ENCODE measurements around the gene GIMAP7.
A peak's percentile ranks its signal among the peaks of the same experiment; 100 is the strongest.
"Not testable (repeated sequence)": the region's sequence is repeated elsewhere in the genome, so short reads cannot be mapped to it uniquely, and the experiment has no call there.

Gene GIMAP7

DNA sequence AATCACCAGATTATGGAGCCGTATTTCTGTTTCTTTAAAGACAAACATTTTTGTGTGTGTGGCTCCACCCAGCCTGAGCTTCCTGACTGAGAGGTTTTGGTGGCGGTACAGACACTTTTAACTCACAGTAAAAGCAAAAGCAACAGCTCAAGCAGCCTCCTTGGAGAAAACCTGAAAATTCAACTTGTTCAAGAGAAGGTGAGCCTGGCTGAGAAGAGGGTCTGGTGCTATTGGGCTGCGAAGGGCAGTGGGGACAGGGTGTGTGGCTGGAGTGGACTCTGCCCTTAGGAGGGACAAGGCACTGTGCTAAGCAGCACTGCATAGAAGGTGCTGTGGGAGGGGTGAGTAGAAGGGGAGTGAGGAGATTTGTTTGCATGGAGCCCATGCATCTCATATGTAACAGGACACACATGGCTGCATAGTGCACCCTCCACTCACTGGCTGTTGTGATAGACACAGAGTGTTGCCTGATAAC is at the start of gene GIMAP7:
GIMAP7 (plus strand) TSS at position 125 of the 475 bp plus-strand sequence. CDS start 5,103 bp downstream, outside the sequence.
- DNase-seq (ENCODE audit: low read depth in 3 of 3): peak in 2 of 3 experiments; percentile 33 to 38

DNA sequence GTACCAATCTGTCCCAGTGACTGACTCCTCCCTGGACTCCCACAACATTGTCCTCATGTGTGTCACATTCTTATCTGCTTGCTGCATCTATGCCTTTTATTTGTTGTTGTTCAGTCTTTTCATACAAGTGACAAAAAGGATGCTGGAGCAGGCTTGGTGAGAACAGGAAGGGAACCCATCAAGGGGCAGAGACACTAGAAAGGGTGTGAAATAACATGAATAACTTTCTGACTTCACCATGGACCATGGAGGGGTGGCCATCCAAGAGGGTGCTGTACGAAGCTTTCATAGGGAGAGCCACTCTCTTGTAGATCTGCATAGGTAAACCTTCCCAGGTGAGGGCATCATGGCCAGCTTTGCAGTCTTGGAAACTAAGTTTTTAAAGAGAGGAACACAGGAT is 49.7 kb upstream of the GIMAP7 start:
- DNase-seq (ENCODE audit: low read depth in 3 of 3): no peak

DNA sequence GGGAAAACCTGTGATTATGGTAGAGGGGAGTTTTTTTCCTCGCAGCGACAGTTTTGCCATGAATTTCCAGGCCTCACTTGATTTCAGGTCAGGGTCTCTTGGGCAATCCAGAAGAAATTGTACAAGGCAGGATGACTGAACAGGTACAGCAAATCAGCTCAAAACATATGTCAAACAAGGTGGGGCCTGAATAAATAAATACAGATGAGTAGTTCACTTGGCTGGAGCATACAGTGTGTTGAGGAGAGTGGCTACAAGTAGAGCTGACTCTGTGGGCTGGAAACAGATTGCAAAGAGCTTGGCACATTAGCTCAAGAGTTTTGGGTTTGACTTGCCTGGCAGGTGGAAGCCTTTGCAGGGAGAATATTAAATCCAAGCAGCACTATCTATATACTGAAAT is 49.3 kb upstream of the GIMAP7 start:
- no peak for DNase-seq (ENCODE audit: low read depth in 3 of 3)

DNA sequence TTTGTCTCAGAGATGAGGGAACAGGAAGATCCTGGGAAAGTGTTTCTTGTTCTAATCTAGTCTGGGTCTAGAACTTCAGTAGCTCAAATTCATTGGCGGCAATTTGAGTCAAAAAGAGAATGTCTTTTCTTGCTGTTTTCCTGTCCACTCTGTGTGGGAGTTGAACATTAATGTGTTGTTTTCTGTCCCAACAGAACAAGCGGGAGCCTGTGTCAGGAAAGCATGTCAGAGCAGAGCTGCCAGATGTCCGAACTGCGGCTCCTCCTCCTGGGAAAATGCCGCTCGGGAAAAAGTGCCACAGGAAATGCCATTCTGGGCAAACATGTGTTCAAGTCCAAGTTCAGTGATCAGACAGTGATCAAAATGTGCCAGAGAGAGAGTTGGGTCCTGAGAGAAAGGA is 48.2 kb upstream of the GIMAP7 start:
- no peak for DNase-seq (ENCODE audit: low read depth in 3 of 3)

DNA sequence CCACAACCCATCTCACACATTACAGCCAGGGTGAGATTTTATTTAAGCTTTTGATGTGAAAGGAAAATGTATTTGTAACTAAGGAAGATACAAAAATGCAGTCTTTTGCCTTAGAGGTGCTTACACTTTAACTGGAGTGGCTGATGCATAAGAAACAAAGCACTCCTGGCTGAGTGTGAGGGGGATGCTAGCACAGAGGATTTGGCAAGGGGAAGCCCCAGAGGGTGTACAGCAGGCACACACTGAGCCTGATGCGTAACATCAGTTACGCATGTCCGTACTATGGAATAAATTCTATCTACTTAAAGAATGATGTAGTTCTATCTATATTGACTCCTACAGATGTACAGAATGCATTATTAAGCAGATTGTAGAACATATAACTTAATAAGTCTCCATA is 46.4 kb upstream of the GIMAP7 start:
- DNase-seq (ENCODE audit: low read depth in 3 of 3): no peak

DNA sequence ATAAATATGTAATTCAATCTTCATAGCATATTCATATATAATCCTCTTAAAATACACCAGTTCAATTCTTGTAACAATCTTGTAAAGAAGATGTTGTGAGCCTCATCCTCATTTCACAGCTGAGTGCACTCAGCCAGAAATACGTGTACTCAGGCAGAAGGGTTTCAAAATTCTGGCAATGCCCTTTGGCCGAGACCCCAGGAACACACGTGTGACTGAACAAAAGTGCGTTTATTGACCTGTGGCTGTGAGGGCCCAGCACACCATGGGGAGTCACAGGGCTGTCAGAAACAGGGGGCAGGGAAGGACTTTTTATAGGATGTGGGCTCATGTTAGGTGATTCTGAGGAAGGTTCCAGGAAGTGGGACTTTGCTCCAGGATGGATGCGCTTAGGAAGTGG is 42.8 kb upstream of the GIMAP7 start:
- no peak for DNase-seq (ENCODE audit: low read depth in 3 of 3)

DNA sequence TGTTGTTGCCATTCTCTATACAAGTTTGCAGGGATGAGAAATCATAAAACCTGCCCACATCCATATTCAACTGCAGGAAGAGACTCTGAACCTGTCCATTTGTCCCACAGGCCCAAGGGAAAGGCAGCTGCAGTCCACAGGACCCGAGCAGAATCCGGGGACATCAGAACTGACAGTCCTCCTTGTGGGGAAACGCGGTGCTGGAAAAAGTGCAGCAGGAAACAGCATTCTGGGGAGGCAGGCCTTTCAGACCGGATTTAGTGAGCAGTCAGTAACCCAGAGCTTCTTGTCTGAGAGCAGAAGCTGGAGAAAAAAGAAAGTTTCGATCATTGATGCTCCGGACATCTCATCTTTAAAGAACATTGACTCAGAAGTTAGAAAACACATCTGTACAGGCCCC is 40.8 kb upstream of the GIMAP7 start:
- DNase-seq (ENCODE audit: low read depth in 3 of 3): no peak

DNA sequence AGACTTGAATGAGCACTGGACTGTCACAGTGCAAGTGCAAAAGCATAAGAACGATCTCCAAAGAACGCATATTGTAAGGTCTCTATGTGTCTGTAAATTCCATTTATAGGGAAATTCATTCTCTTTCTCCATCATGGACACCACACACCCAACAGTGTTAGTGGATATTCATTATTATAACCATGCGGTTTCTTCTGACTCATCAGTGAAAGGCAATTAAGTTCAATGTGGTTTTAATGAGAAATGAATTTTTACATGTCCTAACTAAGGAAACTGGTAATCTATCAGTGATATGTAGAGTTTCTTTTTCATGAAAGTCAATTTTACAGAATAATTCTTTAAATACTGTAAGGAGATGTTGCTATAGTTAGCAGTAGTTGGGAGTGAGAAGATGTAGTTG is 38.4 kb upstream of the GIMAP7 start:
- no peak for DNase-seq (ENCODE audit: low read depth in 3 of 3)

DNA sequence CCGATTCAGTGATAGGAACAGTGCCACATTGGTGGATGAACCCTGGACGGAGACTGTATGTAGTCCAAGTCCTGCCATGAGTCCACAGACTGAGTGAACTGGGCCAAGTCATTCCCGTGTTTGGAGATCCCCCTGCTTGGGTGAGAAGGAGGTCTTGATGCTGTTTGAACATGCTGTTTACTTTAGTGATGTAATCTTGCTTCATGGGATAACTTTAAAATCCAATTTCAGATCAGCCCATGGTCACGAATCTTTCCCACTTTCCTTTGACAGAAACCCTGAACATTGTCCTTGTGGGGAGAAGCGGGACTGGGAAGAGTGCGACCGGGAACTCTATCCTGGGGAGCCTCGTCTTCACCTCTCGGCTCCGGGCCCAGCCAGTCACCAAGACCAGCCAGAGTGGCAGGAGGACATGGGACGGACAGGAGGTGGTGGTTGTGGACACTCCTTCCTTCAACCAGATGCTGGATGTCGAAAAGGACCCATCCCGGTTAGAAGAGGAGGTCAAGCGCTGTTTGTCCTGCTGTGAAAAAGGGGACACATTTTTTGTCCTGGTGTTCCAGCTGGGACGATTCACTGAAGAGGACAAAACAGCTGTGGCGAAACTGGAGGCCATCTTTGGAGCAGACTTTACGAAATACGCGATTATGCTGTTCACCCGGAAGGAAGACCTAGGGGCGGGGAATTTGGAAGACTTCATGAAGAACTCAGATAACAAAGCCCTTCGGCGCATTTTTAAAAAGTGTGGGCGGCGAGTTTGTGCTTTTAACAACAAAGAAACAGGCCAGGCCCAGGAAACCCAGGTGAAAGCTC is 37.6 kb upstream of the GIMAP7 start:
- peak in 2 of 3 experiments; percentile 21 to 41 for DNase-seq (ENCODE audit: low read depth in 3 of 3)

DNA sequence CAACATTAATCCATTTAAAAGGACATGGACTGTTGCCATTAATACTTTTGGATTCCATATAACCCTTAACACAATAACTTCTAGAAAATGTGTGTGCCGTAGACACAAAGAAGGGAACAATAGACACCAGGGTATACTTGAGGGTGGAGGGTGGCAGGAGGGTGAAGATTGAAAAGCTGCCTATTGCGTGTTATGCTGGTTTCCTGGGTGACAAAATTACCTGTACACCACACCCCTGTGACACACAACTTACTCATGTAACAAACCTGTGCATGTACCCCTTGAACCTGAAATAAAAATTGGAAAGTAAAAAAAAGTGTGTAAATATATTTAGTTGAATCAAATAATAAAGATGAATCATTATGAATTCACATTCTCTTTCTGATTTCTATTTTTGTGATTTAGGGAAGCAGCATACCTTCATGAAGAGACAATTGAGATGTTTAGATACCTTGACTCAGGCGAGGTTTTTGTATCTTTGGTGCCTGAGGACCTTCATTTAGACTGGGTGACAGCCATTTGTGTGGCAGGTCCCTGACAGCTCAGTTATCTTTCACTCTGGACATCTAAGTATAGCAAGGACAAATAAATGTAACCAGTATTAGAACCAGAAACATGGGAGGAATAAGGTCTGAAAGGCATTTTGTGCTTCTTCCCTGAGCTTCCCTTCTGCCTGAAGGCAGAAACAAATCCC is 35.5 kb upstream of the GIMAP7 start:
- no peak for DNase-seq (ENCODE audit: low read depth in 3 of 3)

DNA sequence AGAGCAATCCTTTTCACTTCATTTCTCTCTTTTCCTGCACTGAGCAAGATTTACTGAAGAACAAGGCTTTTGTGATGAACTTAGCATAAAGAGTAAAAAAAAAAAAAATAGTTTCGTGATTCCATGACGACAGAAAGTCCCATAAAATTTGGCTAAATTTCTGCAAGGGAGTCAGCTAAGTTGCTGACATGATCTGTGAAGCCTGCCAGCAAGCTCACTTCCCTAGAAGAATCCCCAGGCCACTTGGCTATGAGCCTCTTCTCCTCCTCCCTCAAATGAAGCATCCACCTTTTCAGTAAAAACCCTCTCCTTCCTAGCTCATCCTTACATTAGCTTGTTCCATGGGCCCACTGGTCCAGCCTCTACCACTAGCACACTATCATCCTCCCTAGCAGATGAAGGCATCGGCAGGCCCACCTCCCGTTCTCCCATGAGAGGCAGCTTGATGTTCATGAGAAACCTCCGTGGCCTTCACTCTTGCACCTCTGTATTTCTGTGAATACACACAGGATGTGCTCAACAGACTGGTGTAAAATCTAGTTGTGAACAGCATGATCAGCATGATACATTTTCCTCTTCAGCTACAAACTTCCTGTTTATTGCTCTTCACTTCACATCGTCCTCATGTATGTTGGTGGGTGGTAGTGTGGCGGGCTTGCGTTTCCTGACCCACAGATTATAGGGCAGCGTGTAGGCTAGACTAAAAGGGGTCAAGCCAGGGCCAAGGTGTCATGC is 33.3 kb upstream of the GIMAP7 start:
- no peak for DNase-seq (ENCODE audit: low read depth in 3 of 3)

DNA sequence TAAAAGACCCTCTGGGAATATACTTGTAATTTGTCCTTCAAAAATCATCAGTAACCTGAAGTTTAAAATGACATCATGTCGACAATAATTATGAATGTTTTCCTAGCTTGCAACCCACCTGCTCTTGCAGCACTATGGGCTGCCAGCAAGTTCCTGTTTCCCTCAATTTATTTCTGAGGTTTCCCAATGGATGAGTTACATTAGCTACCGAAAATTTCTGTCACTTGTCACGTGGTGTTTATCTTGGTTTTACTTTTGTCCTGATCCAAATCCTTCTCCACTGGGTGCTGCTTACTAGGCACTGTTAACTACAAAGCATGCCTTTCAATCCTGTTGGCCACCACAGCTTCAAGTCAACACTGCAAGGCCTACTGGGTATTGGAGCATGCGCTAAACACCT is 32.8 kb upstream of the GIMAP7 start:
- no peak for DNase-seq (ENCODE audit: low read depth in 3 of 3)

DNA sequence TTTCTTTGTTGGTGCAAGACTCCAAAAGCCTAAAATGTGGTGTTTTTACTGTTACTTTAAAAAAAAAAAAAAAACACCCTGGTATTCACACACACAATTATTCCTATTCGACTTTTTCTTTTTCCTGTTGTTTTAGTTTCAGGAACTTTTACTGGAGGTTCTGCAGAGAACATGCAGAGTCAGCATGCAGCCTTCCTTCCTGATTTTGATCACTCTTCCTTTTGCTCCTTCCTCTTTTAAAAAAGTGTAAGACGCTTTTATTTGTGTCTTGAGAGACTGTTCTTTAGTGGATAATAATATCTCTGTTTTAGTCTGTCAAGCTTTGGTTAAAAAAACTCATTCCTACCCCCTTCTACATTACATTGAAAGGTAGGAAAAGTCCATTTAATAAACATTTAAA is 31.2 kb upstream of the GIMAP7 start:
- DNase-seq (ENCODE audit: low read depth in 3 of 3): not testable (repeated sequence)

DNA sequence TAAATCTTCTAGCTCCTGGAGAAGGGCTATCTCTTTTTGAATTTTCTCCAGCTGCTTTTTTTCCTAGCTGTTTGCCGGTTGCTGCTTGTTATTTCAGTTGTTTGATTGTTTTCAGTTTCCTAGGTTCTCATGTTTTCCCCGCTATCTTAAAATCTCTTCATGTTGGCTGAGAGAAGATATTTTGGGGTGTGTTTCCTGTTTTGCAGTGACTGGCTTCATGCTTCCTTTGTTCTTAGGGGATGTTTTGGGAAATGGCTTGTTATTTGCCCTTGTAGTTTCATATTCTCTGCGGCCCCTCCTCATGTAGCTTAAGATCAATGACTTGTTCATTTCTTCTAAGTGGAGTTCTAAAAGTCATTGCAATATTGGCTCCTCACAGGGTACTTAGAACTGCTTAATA is 30.6 kb upstream of the GIMAP7 start:
- not testable (repeated sequence) for DNase-seq (ENCODE audit: low read depth in 3 of 3)

DNA sequence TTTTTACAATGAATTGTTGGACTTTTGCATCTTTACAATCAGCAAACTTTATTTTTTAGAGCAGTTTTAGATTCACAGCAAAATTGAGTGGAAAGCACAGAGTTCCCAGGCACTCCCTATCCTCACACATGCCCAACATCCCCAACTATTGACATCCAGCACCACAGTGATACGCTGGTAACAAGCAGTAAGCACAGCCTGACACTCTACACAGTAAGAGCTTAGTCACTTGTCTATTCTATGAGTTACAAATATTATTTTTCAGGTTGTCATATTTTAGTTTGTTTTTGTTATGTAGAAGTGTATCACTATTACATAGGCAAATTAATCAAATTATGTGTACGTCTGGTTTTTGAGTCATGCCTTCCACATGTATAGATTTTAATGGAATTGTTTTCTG is 27.0 kb upstream of the GIMAP7 start:
- DNase-seq (ENCODE audit: low read depth in 3 of 3): no peak

DNA sequence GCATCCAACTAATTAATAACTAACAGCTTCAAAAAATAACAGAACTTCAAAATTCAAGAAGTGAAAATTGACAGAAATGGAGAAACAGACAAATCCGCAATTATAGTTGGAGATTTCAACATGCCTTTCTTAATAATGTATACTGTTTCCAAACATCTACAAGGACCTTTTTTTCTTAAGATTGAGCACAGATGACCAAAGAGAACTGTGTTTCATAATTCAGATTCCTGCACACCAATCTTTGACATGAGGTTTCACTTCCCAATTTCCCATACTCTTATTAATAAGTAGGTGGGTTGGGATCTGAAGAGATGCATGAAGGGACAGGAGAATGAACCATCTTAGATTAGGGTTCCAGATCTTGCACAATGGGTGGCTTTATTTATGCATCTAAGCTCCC is 24.9 kb upstream of the GIMAP7 start:
- DNase-seq (ENCODE audit: low read depth in 3 of 3): no peak

DNA sequence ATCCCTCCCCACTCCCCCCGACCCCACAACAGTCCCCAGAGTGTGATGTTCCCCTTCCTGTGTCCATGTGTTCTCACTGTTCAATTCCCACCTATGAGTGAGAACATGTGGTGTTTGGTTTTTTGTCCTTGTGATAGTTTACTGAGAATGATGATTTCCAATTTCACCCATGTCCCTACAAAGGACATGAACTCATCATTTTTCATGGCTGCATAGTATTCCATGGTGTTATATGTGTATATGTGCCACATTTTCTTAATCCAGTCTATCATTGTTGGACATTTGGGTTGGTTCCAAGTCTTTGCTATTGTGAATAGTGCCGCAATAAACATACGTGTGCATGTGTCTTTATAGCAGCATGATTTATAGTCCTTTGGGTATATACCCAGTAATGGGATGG is 21.2 kb upstream of the GIMAP7 start:
- not testable (repeated sequence) for DNase-seq (ENCODE audit: low read depth in 3 of 3)

DNA sequence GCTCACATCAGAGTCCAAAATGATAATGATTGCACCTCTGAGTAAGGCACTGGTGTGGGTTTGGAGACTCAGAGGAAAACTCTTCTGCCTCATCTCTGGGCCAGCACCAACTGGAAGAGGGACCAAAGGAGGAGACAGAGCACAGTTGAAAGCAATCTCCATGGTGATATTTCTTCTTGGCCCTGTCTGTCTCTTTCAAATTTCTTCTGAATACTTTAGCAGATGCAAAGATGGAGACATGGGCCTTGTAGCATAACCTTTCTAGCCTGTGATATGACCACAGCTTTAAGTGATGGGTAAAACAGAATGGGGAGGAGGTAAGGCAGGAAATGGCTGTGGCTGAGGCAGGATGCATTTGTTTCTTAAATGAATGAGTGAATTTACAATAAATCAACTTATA is 12.2 kb upstream of the GIMAP7 start:
- no peak for DNase-seq (ENCODE audit: low read depth in 3 of 3)

DNA sequence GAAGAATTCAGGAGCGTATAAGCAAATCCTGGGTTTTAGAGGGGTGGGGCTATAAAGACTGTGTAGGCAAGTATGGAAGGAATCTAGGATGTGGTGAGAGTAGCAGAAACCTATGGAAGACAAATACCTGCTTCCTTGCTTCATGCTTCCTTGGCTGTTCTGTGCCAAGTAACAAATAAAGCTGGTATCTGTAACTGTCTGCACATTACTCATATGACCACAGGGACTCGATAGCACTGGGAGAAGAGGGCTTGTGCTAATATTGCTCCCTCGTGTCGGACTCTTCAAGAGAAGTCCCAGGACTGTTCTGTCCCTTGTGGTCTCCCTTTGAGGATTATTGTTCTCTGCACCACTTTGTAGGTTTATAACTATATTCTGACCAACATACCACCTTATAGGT is 11.5 kb upstream of the GIMAP7 start:
- no peak for DNase-seq (ENCODE audit: low read depth in 3 of 3)

DNA sequence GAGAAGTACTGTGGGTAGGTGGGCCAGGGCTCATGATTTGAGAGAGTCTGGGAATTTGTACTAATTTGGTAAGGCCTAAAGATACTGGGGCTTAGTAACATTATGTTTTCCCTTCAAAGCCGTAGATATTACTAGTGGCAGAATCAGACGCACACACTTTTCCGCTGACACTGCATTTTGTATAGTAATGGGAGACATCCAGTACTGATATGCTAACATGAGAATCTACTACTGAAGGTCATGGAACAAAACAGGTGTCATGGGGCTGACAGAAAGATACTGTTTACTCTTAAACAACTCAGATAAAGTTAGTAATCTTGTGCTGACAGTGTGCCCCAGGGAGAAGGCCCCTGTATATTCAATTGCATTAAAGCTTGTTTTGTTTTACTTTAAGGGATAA is 11.1 kb upstream of the GIMAP7 start:
- no peak for DNase-seq (ENCODE audit: low read depth in 3 of 3)

DNA sequence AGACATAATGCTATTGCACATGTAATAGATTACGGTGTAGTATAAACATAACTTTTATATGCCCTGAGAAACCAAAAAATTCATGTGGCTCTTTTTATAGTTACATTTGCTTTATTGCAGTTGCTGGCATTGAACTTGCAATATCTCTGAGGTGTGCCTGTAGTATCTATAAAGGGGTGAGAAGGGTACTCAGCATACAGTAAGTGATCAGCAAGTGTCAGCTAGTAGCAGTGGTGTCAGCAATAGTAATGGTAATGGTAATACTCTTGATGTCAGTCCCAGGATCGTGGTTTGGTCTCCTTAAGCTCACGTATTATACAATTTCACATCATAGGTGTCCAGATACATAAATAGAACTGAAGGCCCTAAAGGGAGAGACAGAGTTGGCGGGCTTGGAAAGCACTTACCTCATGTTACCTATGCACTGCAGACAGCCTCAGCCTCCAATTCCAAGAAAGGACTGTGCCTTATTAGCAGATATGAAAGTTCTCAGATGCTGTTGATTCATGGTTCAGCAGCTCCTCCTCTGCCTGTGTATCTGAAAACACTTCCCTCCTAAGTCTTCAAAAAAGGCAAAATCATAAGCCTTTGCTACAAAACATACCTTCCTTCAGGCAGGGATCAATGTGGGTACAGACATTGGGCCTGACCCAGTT is 6.6 kb upstream of the GIMAP7 start:
- no peak for DNase-seq (ENCODE audit: low read depth in 3 of 3)

DNA sequence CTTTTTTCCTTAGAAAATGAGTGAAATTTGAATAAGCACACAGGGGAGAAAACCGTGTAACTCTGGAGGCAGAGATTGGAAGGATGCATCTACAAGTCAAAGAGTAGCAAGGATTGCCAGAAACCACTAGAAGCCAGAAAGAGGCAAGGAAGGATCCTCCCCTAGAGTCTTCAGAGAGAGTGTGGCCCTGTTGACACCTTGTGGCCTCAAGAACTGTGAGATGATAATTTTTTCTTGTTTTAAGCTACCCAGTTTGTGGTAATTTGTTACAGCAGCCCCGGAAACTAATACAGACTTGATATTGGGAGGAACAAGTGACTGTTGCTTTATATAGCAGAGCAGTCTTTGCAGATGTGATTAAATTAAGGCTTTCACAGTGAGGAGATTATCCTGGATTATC is 3.6 kb upstream of the GIMAP7 start:
- DNase-seq (ENCODE audit: low read depth in 3 of 3): no peak
